PC-9 (cell line): Measurements from ENCODE around the gene DGKA. TPM values are rescaled to one million over a fixed set of nuclear protein-coding genes. Genes with fewer than 3 reads are reported as not detected.

Experiments used
- BruUV-seq: library from RNA; stranded (reverse); fragments of 400-500 nt; replicated peaks from 2 replicates; lab custom pipeline; 2021; lab: Mats Ljungman, UMichigan
- CTCF ChIA-PET: fragments of 300-600 bp; sonication (Branson Sonifier 250); formaldehyde crosslinking; loops from one replicate; lab custom pipeline; 2022; ENCODE audit warnings: antibody characterized with exemption; lab: Charles Lee
- POLR2A ChIA-PET: fragments of 300-600 bp; sonication (Branson Sonifier 250); formaldehyde crosslinking; loops from one replicate; lab custom pipeline; 2022; ENCODE audit warnings: antibody characterized with exemption; ENCODE audit not compliant: unreplicated experiment; lab: Charles Lee
- DNase-seq, 2 experiments: peaks; one replicate each; pipeline versions ENCODE4 v3.0.0 to v3.0.0-alpha.2; 2015 to 2022; ENCODE audit warnings: mixed read lengths in 1 of 2
- H2AFZ ChIP-seq: fragments of 200-600 bp; sonication (generic); 2 replicates; pipeline ENCODE4 v1.8.1; 2017; ENCODE audit warnings: antibody characterized with exemption
- H3F3A ChIP-seq: fragments of 200-600 bp; sonication (generic); 2 replicates; pipeline ENCODE4 v1.8.1; 2017; ENCODE audit warnings: antibody characterized with exemption, mild to moderate bottlenecking, low read depth; ENCODE audit not compliant: insufficient read depth
- H3K27ac ChIP-seq: fragments of 200-600 bp; sonication (generic); 2 replicates; pipeline ENCODE4 v1.6.1; 2016; ENCODE audit warnings: mixed run types
- H3K27me3 ChIP-seq: fragments of 200-600 bp; sonication (generic); 2 replicates; pipeline ENCODE4 v1.6.1; 2016; ENCODE audit warnings: low read depth, mixed run types; ENCODE audit not compliant: insufficient read depth
- H3K36me3 ChIP-seq: fragments of 200-600 bp; sonication (generic); 2 replicates; pipeline ENCODE4 v1.6.1; 2016; ENCODE audit warnings: low read depth, mixed run types
- H3K4me1 ChIP-seq: fragments of 200-600 bp; sonication (generic); replicated peaks from 2 replicates; pipeline ENCODE4 v1.6.1; 2016; ENCODE audit warnings: mixed run types; ENCODE audit not compliant: insufficient read depth
- H3K4me2 ChIP-seq: fragments of 200-600 bp; sonication (generic); 2 replicates; pipeline ENCODE4 v1.6.1; 2017; ENCODE audit warnings: mixed run types
- H3K4me3 ChIP-seq: fragments of 200-600 bp; sonication (generic); 2 replicates; pipeline ENCODE4 v1.6.1; 2016; ENCODE audit warnings: mixed run types
- H3K79me2 ChIP-seq: fragments of 200-600 bp; sonication (generic); 2 replicates; pipeline ENCODE4 v1.6.1; 2017; ENCODE audit warnings: low read depth, mixed run types
- H3K9me2 ChIP-seq: fragments of 200-600 bp; sonication (generic); 2 replicates; pipeline ENCODE4 v1.8.1; 2017; ENCODE audit warnings: mild to moderate bottlenecking; ENCODE audit not compliant: insufficient read depth
- H3K9me3 ChIP-seq: fragments of 200-600 bp; sonication (generic); 2 replicates; pipeline ENCODE4 v1.8.1; 2016; ENCODE audit warnings: low read depth; ENCODE audit not compliant: insufficient read depth
- H4K20me1 ChIP-seq: fragments of 200-600 bp; sonication (generic); 2 replicates; pipeline ENCODE4 v1.8.1; 2017; ENCODE audit not compliant: insufficient read depth
- CTCF ChIP-seq: fragments of 200-600 bp; sonication (generic); conservative IDR thresholded peaks from 2 replicates; pipeline ENCODE4 v1.6.1; 2017; ENCODE audit warnings: mixed run types, antibody characterized with exemption, mild to moderate bottlenecking, moderate library complexity
- EZH2 ChIP-seq: fragments of 200-600 bp; sonication (generic); IDR thresholded peaks from 2 replicates; pipeline ENCODE4 v1.8.0; 2017; ENCODE audit warnings: antibody characterized with exemption, low read depth
- intact Hi-C: fragments of 100-400 bp; cut with micrococcal nuclease; formaldehyde crosslinking; loops from one replicate; pipeline ENCODE4 v1.10.0; 2022; ENCODE audit not compliant: unreplicated experiment
- total RNA-seq: library from RNA; stranded (reverse); gene quantifications from 2 replicates; pipeline ENCODE4 v1.2.3, GENCODE V29; 2021

Gene DGKA
- total RNA-seq, 1 experiment from 2014 or later: 86.6 TPM

GRCh38 chr12:55906056-55906455 is 24.9 kb upstream of the DGKA start:
- POLR2A ChIA-PET: no interaction called here
- TF ChIP-seq EZH2: no peak
- no peak for TF ChIP-seq CTCF
- no peaks in the 10 kb centered on the region for H3K4me1 ChIP-seq
- peaks cover 4% of the 10 kb centered on the region; the same call in 1 of the 2 replicates for H3F3A ChIP-seq
- no peaks in the 10 kb centered on the region for H3K36me3 ChIP-seq
- no peak overlapping the region for H3K4me2 ChIP-seq
- no peaks in the 10 kb centered on the region for H3K9me3 ChIP-seq
- no peak overlapping the region for H3K27ac ChIP-seq
- no TSS peak for BruUV-seq
- no peaks in the 10 kb centered on the region for H3K27me3 ChIP-seq
- peaks cover 3% of the 10 kb centered on the region; the same call in 1 of the 2 replicates for H4K20me1 ChIP-seq
- DNase-seq: no peak
- H3K79me2 ChIP-seq: no peaks in the 10 kb centered on the region
- intact Hi-C loops: no loop called here
- no peaks in the 10 kb centered on the region for H3K9me2 ChIP-seq
- H2AFZ ChIP-seq: no peak overlapping the region
- CTCF ChIA-PET: interaction anchor here (0.6 kb wide), 1 partner anchor 76 kb away, joined by 3 read pairs; no protein-coding TSS in a partner anchor
- H3K4me3 ChIP-seq: no peak overlapping the region

- ChIA-PET CTCF (no interaction called here), POLR2A (no interaction called here)
- DNase-seq: no peak
- Histone ChIP-seq H4K20me1 (peaks cover 13% of the 10 kb centered on the region), H3K27ac (no peak overlapping the region), H3K27me3 (no peaks in the 10 kb centered on the region), H3K79me2 (peaks cover 15% of the 10 kb centered on the region), H3K36me3 (peaks cover 17% of the 10 kb centered on the region), H3F3A (peaks cover 14% of the 10 kb centered on the region; the same call in 1 of the 2 replicates), H3K4me1 (no peaks in the 10 kb centered on the region), H3K9me3 (no peaks in the 10 kb centered on the region), H3K4me3 (no peak overlapping the region), H3K4me2 (no peak overlapping the region), H3K9me2 (no peaks in the 10 kb centered on the region), H2AFZ (no peak overlapping the region)
- TF ChIP-seq CTCF: no peak
- no peak for TF ChIP-seq EZH2
- intact Hi-C loops: no loop called here
- TSS peak; percentile 9 for BruUV-seq
Measured at GRCh38 chr12:55908726-55909512, 22.0 kb upstream of the DGKA start.

- no peaks in the 10 kb centered on the region for H3K27me3 ChIP-seq
- intact Hi-C loops: no loop called here
- peaks cover 20% of the 10 kb centered on the region for H3K79me2 ChIP-seq
- TF ChIP-seq CTCF (no peak), EZH2 (no peak)
- no peak overlapping the region for H2AFZ ChIP-seq
- ChIA-PET CTCF (no interaction called here), POLR2A (no interaction called here)
- H3K4me3 ChIP-seq: no peak overlapping the region
- H3K9me2 ChIP-seq: no peaks in the 10 kb centered on the region
- H3K4me2 ChIP-seq: no peak overlapping the region
- no peak overlapping the region for H3K27ac ChIP-seq
- H4K20me1 ChIP-seq: peaks cover 13% of the 10 kb centered on the region
- BruUV-seq: no TSS peak
- H3K4me1 ChIP-seq: no peaks in the 10 kb centered on the region
- DNase-seq: no peak
- H3K36me3 ChIP-seq: peaks cover 22% of the 10 kb centered on the region
- peaks cover 15% of the 10 kb centered on the region; the same call in 1 of the 2 replicates for H3F3A ChIP-seq
- no peaks in the 10 kb centered on the region for H3K9me3 ChIP-seq
Measured at GRCh38 chr12:55909513-55909884, 21.5 kb upstream of the DGKA start.
